Hematopoietic multipotent progenitor cell treated with erythropoietin and hydrocortisone succinate and interleukin-3 and kit ligand, for 17 days (in vitro differentiated cells): ENCODE results near the gene SEC16A.

ENCODE experiments used
- DNase-seq: peaks from one replicate; pipeline ENCODE4 v3.0.0-alpha.2; 2015; ENCODE audit warnings: low spot score

SEC16A gene

GRCh38 chr9:136463578-136463977 is 19.3 kb downstream of the SEC16A start:
- DNase-seq: no peak

- no peak for DNase-seq
Observed at GRCh38 chr9:136462664-136463063, 20.2 kb downstream of the SEC16A start.

- DNase-seq: no peak
Observed at GRCh38 chr9:136460772-136461325, 22.0 kb downstream of the SEC16A start.

- DNase-seq: no peak
Observed at GRCh38 chr9:136459425-136459824, 23.4 kb downstream of the SEC16A start.

GRCh38 chr9:136457326-136457725 is 25.5 kb downstream of the SEC16A start:
- DNase-seq: no peak

GRCh38 chr9:136456258-136456657 is 26.6 kb downstream of the SEC16A start:
- DNase-seq: no peak

GRCh38 chr9:136455043-136456002 is 27.5 kb downstream of the SEC16A start:
- no peak for DNase-seq

GRCh38 chr9:136454026-136454796 is 28.6 kb downstream of the SEC16A start:
- no peak for DNase-seq

- DNase-seq: no peak
Observed at GRCh38 chr9:136453326-136453725, 29.5 kb downstream of the SEC16A start.

GRCh38 chr9:136451221-136451877 is 31.5 kb downstream of the SEC16A start:
- no peak for DNase-seq

GRCh38 chr9:136448655-136449054 is 34.2 kb downstream of the SEC16A start:
- DNase-seq: no peak

GRCh38 chr9:136447173-136447778 is 35.6 kb downstream of the SEC16A start:
- no peak for DNase-seq

GRCh38 chr9:136445799-136446198 is 37.0 kb downstream of the SEC16A start:
- DNase-seq: no peak

GRCh38 chr9:136444102-136444501 is 38.7 kb downstream of the SEC16A start:
- no peak for DNase-seq

- no peak for DNase-seq
Observed at GRCh38 chr9:136443687-136444086, 39.2 kb downstream of the SEC16A start.

GRCh38 chr9:136443087-136443486 is 39.8 kb downstream of the SEC16A start:
- no peak for DNase-seq

GRCh38 chr9:136442265-136442664 is 40.6 kb downstream of the SEC16A start:
- DNase-seq: no peak

GRCh38 chr9:136441681-136442245 is 41.1 kb downstream of the SEC16A start:
- no peak for DNase-seq

- DNase-seq: no peak
Observed at GRCh38 chr9:136441191-136441680, 41.6 kb downstream of the SEC16A start.

- peak; percentile 80 for DNase-seq
Observed at GRCh38 chr9:136439481-136440408, 43.1 kb downstream of the SEC16A start, which contains the start of gene INPP5E. INPP5E (minus strand) TSS chr9:136439845; CDS start chr9:136439419, 426 bp downstream.
